ENCODE measurements around the gene C4A.
"Not testable (repeated sequence)": the region's sequence is repeated elsewhere in the genome, so short reads cannot be mapped to it uniquely, and the experiment has no call there.

C4A gene

GRCh38 chr6:31961616-31962015 lies 20.2 kb upstream of the C4A start:
- no peak for DNase-seq

GRCh38 chr6:31963921-31964320 lies 17.9 kb upstream of the C4A start:
- no peak for DNase-seq

GRCh38 chr6:31965700-31966099 lies 16.2 kb upstream of the C4A start:
- DNase-seq = no peak

- DNase-seq = no peak
Observed at GRCh38 chr6:31966506-31966905, 15.4 kb upstream of the C4A start.

- DNase-seq = no peak
Observed at GRCh38 chr6:31966997-31967925, 14.6 kb upstream of the C4A start.

- DNase-seq = no peak
Observed at GRCh38 chr6:31967926-31968320, 13.9 kb upstream of the C4A start.

- DNase-seq = no peak
Observed at GRCh38 chr6:31968326-31968725, 13.5 kb upstream of the C4A start.

GRCh38 chr6:31968791-31969711 lies 12.8 kb upstream of the C4A start:
- DNase-seq = no peak

GRCh38 chr6:31969712-31970603 lies 11.9 kb upstream of the C4A start:
- DNase-seq = no peak

- DNase-seq = peak in 1 of 2 experiments; percentile 34
Observed at GRCh38 chr6:31970604-31971271, 11.1 kb upstream of the C4A start.

- DNase-seq = peak in 1 of 2 experiments; percentile 34
Observed at GRCh38 chr6:31971279-31971992, 10.4 kb upstream of the C4A start.

GRCh38 chr6:31971993-31972708 lies 9.7 kb upstream of the C4A start, which contains the start of gene DXO:
TSS of gene DXO (minus strand) at chr6:31972138. CDS start at chr6:31971675, 463 bp downstream.
- DNase-seq = peak; percentile 98 to 99

- DNase-seq = no peak
Observed at GRCh38 chr6:31972709-31973350, 9.0 kb upstream of the C4A start.

- not testable (repeated sequence) for DNase-seq
Observed at GRCh38 chr6:31976065-31976464, 5.8 kb upstream of the C4A start.

GRCh38 chr6:31977816-31978431 lies 3.9 kb upstream of the C4A start:
- DNase-seq = no peak

GRCh38 chr6:31978831-31979230 lies 3.0 kb upstream of the C4A start:
- no peak for DNase-seq

GRCh38 chr6:31979238-31979898 lies 2.5 kb upstream of the C4A start:
- DNase-seq = no peak

GRCh38 chr6:31980195-31980876 lies 1.5 kb upstream of the C4A start:
- DNase-seq = not testable (repeated sequence)

All from activated T-cell treated with anti-CD3 and anti-CD28 coated beads, Interleukin-2, amount 50 U/mL, for 48 hours (primary cell).